ENCODE data around the gene RAE1.

- no peak for TF ChIP-seq BCL11A (IDR thresholded peaks at IDR 0.05; ENCODE audit: low read depth in 2 of 2, low read length in 2 of 2)
- no peak for TF ChIP-seq POLR2AphosphoS5 (IDR thresholded peaks at IDR 0.05; ENCODE audit: low read depth, low read length)
- TF ChIP-seq CTCF (IDR thresholded peaks at IDR 0.05; ENCODE audit: control extremely low read depth in 1 of 3, insufficient read depth in 1 of 3, low read depth in 1 of 3, low read length in 3 of 3) = no peak
- no peak for TF ChIP-seq TAF1 (IDR thresholded peaks at IDR 0.05; ENCODE audit: low read depth, low read length)
- no peak for TF ChIP-seq RBBP5 (IDR thresholded peaks at IDR 0.05; ENCODE audit: borderline replicate concordance, low read depth, low read length)
- no peak for TF ChIP-seq POLR2A (IDR thresholded peaks at IDR 0.05; ENCODE audit: control extremely low read depth in 1 of 2, low read depth in 2 of 2, low read length in 2 of 2)
Measured at GRCh38 chr20:57330998-57331397, 20.1 kb upstream of the RAE1 start.

Measured in H1 (cell line).